ENCODE measurements around the gene PDCD4.
"Not testable (repeated sequence)": the region's sequence is repeated elsewhere in the genome, so short reads cannot be mapped to it uniquely, and the experiment has no call there.

Gene PDCD4

GRCh38 chr10:110892602-110893288 is 21.0 kb downstream of the PDCD4 start:
- DNase-seq: no peak

DNA sequence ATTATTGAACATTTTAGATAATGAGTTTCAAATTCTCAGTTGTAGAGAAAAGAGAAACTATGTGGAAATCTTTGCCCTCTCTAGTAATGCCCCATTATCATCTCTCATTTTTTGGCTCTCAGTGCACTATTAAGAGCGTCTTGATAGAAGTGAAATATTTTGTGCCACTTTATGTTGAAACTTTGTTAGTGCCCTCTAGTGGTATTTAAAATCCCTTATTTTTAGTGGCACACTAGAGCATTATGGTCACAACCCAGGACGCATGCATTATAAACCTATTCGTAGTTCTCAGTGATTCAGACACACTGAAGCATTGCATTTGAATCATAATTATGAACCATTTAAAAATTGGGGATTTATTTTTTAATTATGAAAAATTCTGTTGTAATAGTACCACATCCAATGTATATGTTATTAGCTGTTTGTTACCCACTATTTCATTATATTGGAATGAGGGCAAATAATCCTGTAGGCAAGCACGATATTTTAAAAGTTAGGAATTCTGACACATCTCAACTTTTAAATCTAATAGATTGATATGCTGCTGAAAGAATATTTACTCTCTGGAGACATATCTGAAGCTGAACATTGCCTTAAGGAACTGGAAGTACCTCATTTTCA is 21.9 kb downstream of the PDCD4 start:
- no peak for DNase-seq

- no peak for DNase-seq
Measured at GRCh38 chr10:110897184-110897583, 25.5 kb downstream of the PDCD4 start.

DNA sequence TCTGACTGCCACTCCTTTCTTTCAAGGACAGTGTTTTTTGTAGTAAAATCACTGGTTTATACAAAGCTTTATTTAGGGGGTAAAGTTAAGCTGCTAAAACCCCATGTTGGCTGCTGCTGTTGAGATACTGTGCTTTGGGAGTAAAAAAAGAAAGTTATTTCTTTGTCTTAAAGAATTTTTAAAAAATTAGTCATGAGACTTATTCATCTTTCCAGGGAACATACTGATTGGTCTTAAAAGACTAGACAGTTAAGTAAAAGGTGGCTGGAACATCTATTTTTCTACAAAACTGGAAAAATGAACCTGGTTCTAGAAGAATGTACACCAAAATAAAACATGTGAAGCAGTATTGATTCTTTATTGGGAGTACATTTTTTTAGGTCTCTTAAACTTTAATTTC is 26.7 kb downstream of the PDCD4 start:
- DNase-seq: no peak

- no peak for DNase-seq
Measured at GRCh38 chr10:110900983-110901382, 29.3 kb downstream of the PDCD4 start.

- no peak for DNase-seq
Measured at GRCh38 chr10:110901954-110902819, 30.5 kb downstream of the PDCD4 start.

- no peak for DNase-seq
Measured at GRCh38 chr10:110903280-110904278, 31.9 kb downstream of the PDCD4 start.

DNA sequence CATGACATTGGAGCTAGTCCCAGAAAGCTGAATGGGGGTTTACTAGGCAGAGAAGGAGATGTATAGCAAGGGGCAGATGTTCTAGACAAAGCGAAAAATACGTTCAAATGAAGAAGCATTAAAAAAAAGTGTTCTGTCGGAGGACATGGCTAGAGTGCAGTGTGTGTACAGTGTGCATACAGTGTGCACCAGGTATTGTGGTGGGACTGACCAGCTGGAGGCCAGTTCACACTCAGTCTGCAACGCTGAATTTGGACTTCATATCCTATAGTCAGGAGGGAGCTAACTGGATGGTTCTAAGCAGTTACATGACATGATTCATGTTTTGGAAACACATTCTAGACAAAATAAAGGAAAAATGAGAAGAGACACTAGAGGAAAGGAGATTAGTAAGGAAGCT is 38.4 kb downstream of the PDCD4 start:
- DNase-seq: no peak

- no peak for DNase-seq
Measured at GRCh38 chr10:110912374-110912773, 40.6 kb downstream of the PDCD4 start.

DNA sequence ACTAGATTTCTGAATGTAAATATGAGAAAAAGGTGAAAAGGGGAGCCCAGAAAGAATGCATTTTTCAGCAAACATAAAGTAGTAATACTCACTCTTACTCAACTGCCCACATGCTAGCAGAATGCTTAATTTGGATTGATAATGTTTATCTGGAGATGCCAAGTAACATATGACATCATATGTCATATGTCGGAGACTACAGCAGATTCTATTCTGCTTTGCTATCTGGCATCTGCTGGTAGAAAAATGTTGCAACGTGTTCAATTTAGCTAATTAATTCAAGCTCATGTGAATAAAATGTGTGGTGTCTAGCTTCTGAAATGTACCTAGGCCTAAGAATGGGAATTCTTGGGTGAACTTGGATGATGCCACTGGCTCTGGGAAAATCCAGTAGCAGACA is 42.7 kb downstream of the PDCD4 start:
- DNase-seq: no peak

DNA sequence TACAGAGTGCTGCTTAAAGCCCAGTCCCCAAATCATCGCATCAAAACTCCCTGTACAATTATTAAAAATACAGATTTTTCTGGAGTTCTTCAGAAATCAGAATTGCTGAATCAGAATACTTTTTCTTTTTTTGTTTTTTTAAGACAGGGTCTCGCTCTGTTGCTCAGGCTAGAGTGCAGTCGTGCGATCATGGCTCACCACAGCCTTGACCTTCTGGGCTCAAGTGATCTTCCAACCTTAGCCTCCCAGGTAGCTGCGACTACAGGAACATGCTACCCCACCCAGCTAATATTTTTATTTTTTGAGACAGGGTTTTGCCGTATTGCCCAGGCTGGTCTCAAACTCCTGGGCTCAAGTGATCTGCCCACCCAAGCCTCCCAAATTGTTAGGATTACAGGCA is 43.3 kb downstream of the PDCD4 start:
- no peak for DNase-seq

DNA sequence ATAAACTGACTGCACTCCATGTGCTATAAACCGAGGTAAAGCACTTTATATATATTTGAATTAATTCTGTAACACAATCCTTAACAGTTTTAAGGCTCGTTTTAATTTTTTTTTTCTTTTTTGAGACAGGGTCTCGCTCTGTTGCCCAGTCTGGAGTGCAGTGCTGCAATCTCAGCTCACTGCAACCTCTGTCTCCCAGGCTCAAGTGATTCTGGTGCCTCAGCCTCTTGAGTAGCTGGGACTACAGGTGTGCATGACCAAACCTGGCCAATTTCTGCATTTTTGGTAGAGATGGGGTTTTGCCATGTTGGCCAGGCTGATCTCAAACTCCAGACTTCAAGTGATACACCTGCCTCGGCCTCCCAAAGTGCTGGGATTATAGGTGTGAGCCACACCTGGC is 43.9 kb downstream of the PDCD4 start:
- DNase-seq: not testable (repeated sequence)

- DNase-seq: no peak
Measured at GRCh38 chr10:110916554-110917346, 45.0 kb downstream of the PDCD4 start.

- no peak for DNase-seq
Measured at GRCh38 chr10:110918269-110918642, 46.5 kb downstream of the PDCD4 start.

DNA sequence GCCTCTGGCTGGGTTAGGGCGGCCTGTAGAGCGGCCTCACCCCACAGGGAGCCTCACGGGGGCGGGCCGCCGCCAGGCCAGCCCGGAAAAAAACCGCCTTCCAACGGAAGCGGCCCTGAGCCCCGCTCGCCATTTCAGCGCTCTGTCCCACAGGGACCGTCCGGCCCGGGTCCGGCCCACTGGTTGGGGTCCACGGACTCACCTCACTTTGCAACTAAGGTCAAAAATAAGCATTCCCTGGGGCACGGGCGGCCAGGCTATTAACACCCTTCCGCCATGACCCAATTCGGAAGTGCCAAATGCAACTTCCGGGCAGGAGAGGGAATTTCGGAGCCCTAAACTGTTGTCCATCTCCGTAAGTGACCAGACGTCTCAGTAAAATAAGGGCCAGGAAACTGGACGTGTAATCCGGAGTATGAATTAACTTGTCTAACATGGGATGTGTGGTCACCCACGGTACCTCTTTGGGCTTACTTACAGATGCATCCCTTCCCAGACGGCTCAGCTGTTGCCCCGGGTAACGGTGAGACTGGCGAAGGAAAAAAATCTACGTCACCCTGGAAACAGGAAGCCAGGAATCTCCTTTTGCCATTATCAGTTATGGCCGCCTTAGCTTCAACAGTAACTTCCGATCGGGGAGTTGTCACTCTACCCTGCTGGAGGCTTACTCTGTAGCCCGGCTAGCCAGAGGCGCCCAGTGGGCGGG is 47.1 kb downstream of the PDCD4 start, which contains the start of gene BBIP1:
BBIP1 (minus strand) TSS at position 538 of the 706 bp plus-strand sequence. CDS start 1,023 bp downstream, outside the sequence.
- peak; percentile 88 for DNase-seq

DNA sequence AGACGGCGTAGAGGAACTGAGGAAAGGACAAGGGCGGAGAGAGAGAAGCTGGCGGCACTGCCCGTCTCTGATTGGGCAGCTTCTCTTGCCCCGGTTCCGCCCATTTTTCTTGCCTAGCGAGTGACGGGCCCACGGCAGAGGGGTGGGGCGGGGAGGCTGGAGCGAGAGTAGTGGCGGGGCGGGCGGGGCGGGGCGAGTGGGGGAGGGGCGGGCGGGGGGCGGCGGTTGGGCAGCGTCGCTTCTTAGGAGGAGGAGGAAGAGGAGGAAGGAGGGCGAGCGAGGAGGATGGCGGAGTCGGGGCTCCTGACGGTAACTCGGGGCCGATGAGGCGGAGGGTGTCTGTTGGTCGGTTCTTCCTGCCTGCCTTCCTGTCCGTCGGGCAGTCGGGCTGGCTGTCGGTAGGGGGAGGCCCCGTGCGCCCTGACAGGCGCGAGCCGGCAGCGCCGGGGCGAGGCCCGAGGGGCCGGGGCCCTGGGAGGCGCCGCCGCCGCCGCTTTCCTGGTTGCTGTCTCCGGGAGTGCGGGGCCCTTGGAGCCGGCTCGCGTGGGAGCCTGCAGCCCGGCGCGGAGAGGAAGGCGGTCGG is 47.7 kb downstream of the PDCD4 start, which contains the start of gene SHOC2:
SHOC2 (plus strand) TSS at position 256 of the 583 bp plus-strand sequence. CDS start 44,755 bp downstream, outside the sequence.
- no peak for DNase-seq

GRCh38 chr10:110919971-110920881 is 48.5 kb downstream of the PDCD4 start:
- no peak for DNase-seq

- no peak for DNase-seq
Measured at GRCh38 chr10:110923856-110924493, 52.2 kb downstream of the PDCD4 start.

- DNase-seq: no peak
Measured at GRCh38 chr10:110927461-110927860, 55.7 kb downstream of the PDCD4 start.

All from NCI-H1417 treated with DMSO at 0.1 percent for 48 hours (cell line).